K562 (cell line): ENCODE measurements around the gene MYO10.

Experiments used
- CTCF ChIP-seq, 3 experiments: IDR thresholded peaks in 2 of 3; conservative IDR thresholded peaks in 1 of 3; 2 replicates each; pipeline ENCODE4 v1.5.1; 2011 to 2012; ENCODE audit warnings: low read length in 3 of 3, mild to moderate bottlenecking in 3 of 3, control low read depth in 2 of 3, improper control_type of control experiment in 1 of 3, inconsistent platforms in 1 of 3, low read depth in 1 of 3, mixed read lengths in 1 of 3, moderate library complexity in 1 of 3; ENCODE audit not compliant: insufficient read depth in 2 of 3
- RB1 ChIP-seq: fragments of 450-650 bp; IDR thresholded peaks from 2 replicates; pipeline ENCODE4 v1.6.1; 2017; ENCODE audit warnings: low read depth, mild to moderate bottlenecking
- RCOR1 ChIP-seq, 2 experiments: IDR thresholded peaks; 2 replicates each; pipeline ENCODE4 v1.6.1; 2012; ENCODE audit warnings: low read depth in 2 of 2, low read length in 2 of 2, borderline replicate concordance in 1 of 2, improper control_type of control experiment in 1 of 2
- REST ChIP-seq, 2 experiments: fragments of 450-650 bp; formaldehyde crosslinking in 1 of 2; IDR thresholded peaks; 2 replicates each; pipeline versions ENCODE4 v1.4.0 to v1.6.1; 2014 to 2020; ENCODE audit warnings: mild to moderate bottlenecking in 2 of 2, borderline replicate concordance in 1 of 2, low read depth in 1 of 2
- SMARCA5 ChIP-seq: fragments of 450-650 bp; IDR thresholded peaks from 2 replicates; pipeline ENCODE4 v1.6.1; 2016
- SNRNP70 ChIP-seq: fragments of 200-400 bp; formaldehyde crosslinking; optimal IDR thresholded peaks from 2 replicates; pipeline ENCODE3; 2017; ENCODE audit warnings: low read depth, low read length
- SREBF2 ChIP-seq: sonication (generic); formaldehyde crosslinking; IDR thresholded peaks from 2 replicates; pipeline ENCODE4 v1.4.0; 2020; ENCODE audit warnings: mild to moderate bottlenecking, missing genetic modification reagents
- ZNF511 ChIP-seq: sonication (generic); formaldehyde crosslinking; IDR thresholded peaks from 2 replicates; pipeline ENCODE4 v1.8.0; 2022; ENCODE audit warnings: mild to moderate bottlenecking, missing genetic modification reagents

GRCh38 chr5:16737209-16737608 is 198.9 kb downstream of the MYO10 start:
- no peak for TF ChIP-seq SMARCA5
- TF ChIP-seq REST (IDR thresholded peaks at IDR 0.05; ENCODE audit: borderline replicate concordance), result no peak
- TF ChIP-seq REST (CRISPR knock-in tag; IDR thresholded peaks at IDR 0.05; ENCODE audit: low read depth), result no peak
- no peak for TF ChIP-seq ZNF511 (CRISPR knock-in tag)
- TF ChIP-seq SNRNP70, result no peak
- TF ChIP-seq CTCF (IDR thresholded peaks at IDR 0.05 in 2 of 3, conservative IDR thresholded peaks at IDR 0.05 in 1 of 3; ENCODE audit: insufficient read depth in 2 of 3, low read depth in 1 of 3, low read length in 3 of 3), result no peak
- TF ChIP-seq RB1, result no peak
- TF ChIP-seq RCOR1 (IDR thresholded peaks at IDR 0.05; ENCODE audit: borderline replicate concordance in 1 of 2, low read depth in 2 of 2, low read length in 2 of 2), result no peak
- no peak for TF ChIP-seq SREBF2
